ENCODE measurements around the gene CEP164.

DNA sequence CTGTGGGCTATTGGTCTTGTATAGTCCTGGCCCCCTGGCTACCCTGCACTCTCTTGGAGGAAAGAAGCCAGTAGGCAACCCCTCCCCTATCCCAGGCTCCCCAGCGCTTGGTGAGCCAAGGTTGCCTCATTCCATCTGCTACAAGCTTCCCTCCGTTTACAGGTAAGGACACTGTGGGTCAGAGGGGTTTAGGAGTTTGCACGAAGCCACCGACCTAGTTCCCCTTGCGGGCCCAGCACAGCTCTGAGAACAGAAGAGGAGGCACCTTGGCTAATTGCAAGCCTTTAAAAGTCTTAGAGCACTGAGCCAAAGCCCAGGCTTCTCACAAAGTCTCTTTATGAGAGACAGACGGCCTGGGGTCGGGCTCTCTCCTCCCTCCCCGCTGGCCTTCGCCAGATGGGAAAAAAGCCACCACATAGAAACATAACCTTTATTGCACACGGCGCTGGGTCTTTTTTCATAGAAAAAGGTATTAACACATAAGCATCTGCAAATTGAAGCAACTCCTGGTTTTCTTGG is 99.8 kb downstream of the CEP164 start:
- TF ChIP-seq, protein P1, sequence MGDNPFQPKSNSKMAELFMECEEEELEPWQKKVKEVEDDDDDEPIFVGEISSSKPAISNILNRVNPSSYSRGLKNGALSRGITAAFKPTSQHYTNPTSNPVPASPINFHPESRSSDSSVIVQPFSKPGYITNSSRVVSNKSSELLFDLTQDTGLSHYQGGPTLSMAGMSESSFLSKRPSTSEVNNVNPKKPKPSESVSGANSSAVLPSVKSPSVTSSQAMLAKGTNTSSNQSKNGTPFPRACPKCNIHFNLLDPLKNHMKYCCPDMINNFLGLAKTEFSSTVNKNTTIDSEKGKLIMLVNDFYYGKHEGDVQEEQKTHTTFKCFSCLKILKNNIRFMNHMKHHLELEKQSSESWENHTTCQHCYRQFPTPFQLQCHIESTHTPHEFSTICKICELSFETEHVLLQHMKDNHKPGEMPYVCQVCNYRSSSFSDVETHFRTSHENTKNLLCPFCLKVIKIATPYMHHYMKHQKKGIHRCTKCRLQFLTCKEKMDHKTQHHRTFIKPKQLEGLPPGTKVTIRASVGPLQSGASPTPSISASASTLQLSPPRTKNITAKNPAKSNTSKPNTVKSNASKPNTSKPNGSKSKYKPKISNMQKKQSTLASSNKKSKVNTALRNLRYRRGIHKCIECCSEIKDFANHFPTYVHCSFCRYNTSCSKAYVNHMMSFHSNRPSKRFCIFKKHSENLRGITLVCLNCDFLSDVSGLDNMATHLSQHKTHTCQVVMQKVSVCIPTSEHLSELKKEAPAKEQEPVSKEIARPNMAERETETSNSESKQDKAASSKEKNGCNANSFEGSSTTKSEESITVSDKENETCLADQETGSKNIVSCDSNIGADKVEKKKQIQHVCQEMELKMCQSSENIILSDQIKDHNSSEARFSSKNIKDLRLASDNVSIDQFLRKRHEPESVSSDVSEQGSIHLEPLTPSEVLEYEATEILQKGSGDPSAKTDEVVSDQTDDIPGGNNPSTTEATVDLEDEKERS (tag by site-specific recombination; IDR thresholded peaks at IDR 0.05): no peak
- TF ChIP-seq YY1 (tag by site-specific recombination; IDR thresholded peaks at IDR 0.05) (no peak), ZNF792 (tag by site-specific recombination; IDR thresholded peaks at IDR 0.05) (no peak)

Data from HEK293 (cell line).